Measurements from ENCODE around the gene ZNF385B. TPM values are rescaled to one million over a fixed set of nuclear protein-coding genes. Genes with fewer than 3 reads are reported as not detected.
A peak's percentile ranks its signal among the peaks of the same experiment; 100 is the strongest.

ZNF385B gene
- total RNA-seq, 4 donors from 2014 or later, result 0.89 to 3.6 (median 1.8) TPM

GRCh38 chr2:179746981-179747380 is 114.4 kb downstream of the ZNF385B start:
- H3K27ac ChIP-seq, result no peak overlapping the region
- no peak overlapping the region for H3K4me3 ChIP-seq
- no peaks in the 10 kb centered on the region for H3K9me3 ChIP-seq
- H3K4me1 ChIP-seq, result peaks cover 7% of the 10 kb centered on the region
- 64% methylated on average over 5 of the region's 5 CpGs for WGBS
- H3K27me3 ChIP-seq, result no peaks in the 10 kb centered on the region
- TF ChIP-seq POLR2AphosphoS5 (IDR thresholded peaks at IDR 0.05) (no peak), CTCF (IDR thresholded peaks at IDR 0.05) (no peak), EP300 (IDR thresholded peaks at IDR 0.05) (no peak), POLR2A (IDR thresholded peaks at IDR 0.05) (no peak)
- no peaks in the 10 kb centered on the region for H3K36me3 ChIP-seq
- DNase-seq (ENCODE audit: low spot score in 2 of 2), result no peak

GRCh38 chr2:179745635-179746256 is 115.7 kb downstream of the ZNF385B start:
- H3K27ac ChIP-seq, result no peak overlapping the region
- no peaks in the 10 kb centered on the region for H3K36me3 ChIP-seq
- TF ChIP-seq EP300 (IDR thresholded peaks at IDR 0.05), result no peak
- no peak for TF ChIP-seq CTCF (IDR thresholded peaks at IDR 0.05)
- no peak for TF ChIP-seq POLR2A (IDR thresholded peaks at IDR 0.05)
- H3K9me3 ChIP-seq, result no peaks in the 10 kb centered on the region
- H3K4me3 ChIP-seq, result no peak overlapping the region
- no peaks in the 10 kb centered on the region for H3K27me3 ChIP-seq
- WGBS, result 64% methylated on average over 5 of the region's 5 CpGs
- no peak for DNase-seq (ENCODE audit: low spot score in 2 of 2)
- peaks cover 7% of the 10 kb centered on the region for H3K4me1 ChIP-seq

GRCh38 chr2:179744401-179744800 is 117.0 kb downstream of the ZNF385B start:
- DNase-seq (ENCODE audit: low spot score in 2 of 2), result no peak
- Histone ChIP-seq H3K4me1 (peaks cover 7% of the 10 kb centered on the region), H3K4me3 (no peak overlapping the region), H3K9me3 (no peaks in the 10 kb centered on the region), H3K27ac (no peak overlapping the region), H3K36me3 (no peaks in the 10 kb centered on the region), H3K27me3 (no peaks in the 10 kb centered on the region)
- WGBS, result 84% methylated on average over 5 of the region's 5 CpGs
- no peak for TF ChIP-seq CTCF (IDR thresholded peaks at IDR 0.05)
- no peak for TF ChIP-seq EP300 (IDR thresholded peaks at IDR 0.05)
- TF ChIP-seq POLR2AphosphoS5 (IDR thresholded peaks at IDR 0.05), result no peak
- no peak for TF ChIP-seq POLR2A (IDR thresholded peaks at IDR 0.05)

- H3K27ac ChIP-seq, result peak overlapping the region; percentile 75
- H3K9me3 ChIP-seq, result no peaks in the 10 kb centered on the region
- H3K4me3 ChIP-seq, result no peak overlapping the region
- H3K27me3 ChIP-seq, result no peaks in the 10 kb centered on the region
- DNase-seq (ENCODE audit: low spot score in 2 of 2), result no peak
- TF ChIP-seq CTCF (IDR thresholded peaks at IDR 0.05), result no peak
- no peak for TF ChIP-seq POLR2A (IDR thresholded peaks at IDR 0.05)
- TF ChIP-seq EP300 (IDR thresholded peaks at IDR 0.05), result peak; percentile 45
- peak in 2 of 3 donors; percentile 81 to 95 for TF ChIP-seq POLR2AphosphoS5 (IDR thresholded peaks at IDR 0.05)
- no peaks in the 10 kb centered on the region for H3K4me1 ChIP-seq
- no peaks in the 10 kb centered on the region for H3K36me3 ChIP-seq
Observed at GRCh38 chr2:179741317-179741716, 120.1 kb downstream of the ZNF385B start.

GRCh38 chr2:179729966-179730365 is 131.4 kb downstream of the ZNF385B start:
- no peak for DNase-seq (ENCODE audit: low spot score in 2 of 2)
- H3K4me3 ChIP-seq, result no peak overlapping the region
- H3K9me3 ChIP-seq, result no peaks in the 10 kb centered on the region
- H3K27ac ChIP-seq, result no peak overlapping the region
- no peaks in the 10 kb centered on the region for H3K27me3 ChIP-seq
- TF ChIP-seq POLR2AphosphoS5 (IDR thresholded peaks at IDR 0.05) (no peak), EP300 (IDR thresholded peaks at IDR 0.05) (no peak)
- 76% methylated on average over 1 of the region's 1 CpG for WGBS
- H3K4me1 ChIP-seq, result no peaks in the 10 kb centered on the region
- no peaks in the 10 kb centered on the region for H3K36me3 ChIP-seq
